Hypothalamus (tissue), 51 donors: ENCODE measurements around the gene SECISBP2L.
"Not testable (repeated sequence)": the region's sequence is repeated elsewhere in the genome, so short reads cannot be mapped to it uniquely, and the experiment has no call there.

Experiments used
- DNase-seq, 51 donors: peaks; one replicate each; lab custom pipeline; 2025; lab: John Stamatoyannopoulos, UW

SECISBP2L gene, protein sequence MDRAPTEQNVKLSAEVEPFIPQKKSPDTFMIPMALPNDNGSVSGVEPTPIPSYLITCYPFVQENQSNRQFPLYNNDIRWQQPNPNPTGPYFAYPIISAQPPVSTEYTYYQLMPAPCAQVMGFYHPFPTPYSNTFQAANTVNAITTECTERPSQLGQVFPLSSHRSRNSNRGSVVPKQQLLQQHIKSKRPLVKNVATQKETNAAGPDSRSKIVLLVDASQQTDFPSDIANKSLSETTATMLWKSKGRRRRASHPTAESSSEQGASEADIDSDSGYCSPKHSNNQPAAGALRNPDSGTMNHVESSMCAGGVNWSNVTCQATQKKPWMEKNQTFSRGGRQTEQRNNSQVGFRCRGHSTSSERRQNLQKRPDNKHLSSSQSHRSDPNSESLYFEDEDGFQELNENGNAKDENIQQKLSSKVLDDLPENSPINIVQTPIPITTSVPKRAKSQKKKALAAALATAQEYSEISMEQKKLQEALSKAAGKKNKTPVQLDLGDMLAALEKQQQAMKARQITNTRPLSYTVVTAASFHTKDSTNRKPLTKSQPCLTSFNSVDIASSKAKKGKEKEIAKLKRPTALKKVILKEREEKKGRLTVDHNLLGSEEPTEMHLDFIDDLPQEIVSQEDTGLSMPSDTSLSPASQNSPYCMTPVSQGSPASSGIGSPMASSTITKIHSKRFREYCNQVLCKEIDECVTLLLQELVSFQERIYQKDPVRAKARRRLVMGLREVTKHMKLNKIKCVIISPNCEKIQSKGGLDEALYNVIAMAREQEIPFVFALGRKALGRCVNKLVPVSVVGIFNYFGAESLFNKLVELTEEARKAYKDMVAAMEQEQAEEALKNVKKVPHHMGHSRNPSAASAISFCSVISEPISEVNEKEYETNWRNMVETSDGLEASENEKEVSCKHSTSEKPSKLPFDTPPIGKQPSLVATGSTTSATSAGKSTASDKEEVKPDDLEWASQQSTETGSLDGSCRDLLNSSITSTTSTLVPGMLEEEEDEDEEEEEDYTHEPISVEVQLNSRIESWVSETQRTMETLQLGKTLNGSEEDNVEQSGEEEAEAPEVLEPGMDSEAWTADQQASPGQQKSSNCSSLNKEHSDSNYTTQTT

GRCh38 chr15:49046220-49047102, at the start of gene SECISBP2L:
TSS of gene SECISBP2L (minus strand) at chr15:49046446. CDS start at chr15:49046299, 147 bp downstream.
- DNase-seq: peak; percentile 54 to 94 (median 88)

DNA sequence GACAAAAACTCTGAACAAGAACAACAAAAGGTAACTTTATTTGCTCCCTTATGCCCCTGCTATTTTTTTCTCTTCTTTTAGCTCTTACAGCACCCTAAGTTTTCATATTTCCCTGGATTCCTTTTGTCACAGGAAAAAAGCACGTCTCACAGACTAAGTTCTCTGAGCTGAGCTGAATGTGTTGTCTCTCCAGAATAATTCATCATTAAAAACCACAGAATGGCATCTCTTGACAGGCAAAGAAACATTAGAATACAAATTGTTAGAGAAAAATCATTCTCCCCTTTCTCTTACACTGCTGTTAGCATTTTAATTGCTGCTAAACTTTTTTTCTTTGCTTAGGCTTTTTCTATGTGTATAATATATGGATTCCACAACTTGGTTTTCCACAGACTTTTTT, 48.7 kb upstream of the SECISBP2L start:
- DNase-seq: no peak

DNA sequence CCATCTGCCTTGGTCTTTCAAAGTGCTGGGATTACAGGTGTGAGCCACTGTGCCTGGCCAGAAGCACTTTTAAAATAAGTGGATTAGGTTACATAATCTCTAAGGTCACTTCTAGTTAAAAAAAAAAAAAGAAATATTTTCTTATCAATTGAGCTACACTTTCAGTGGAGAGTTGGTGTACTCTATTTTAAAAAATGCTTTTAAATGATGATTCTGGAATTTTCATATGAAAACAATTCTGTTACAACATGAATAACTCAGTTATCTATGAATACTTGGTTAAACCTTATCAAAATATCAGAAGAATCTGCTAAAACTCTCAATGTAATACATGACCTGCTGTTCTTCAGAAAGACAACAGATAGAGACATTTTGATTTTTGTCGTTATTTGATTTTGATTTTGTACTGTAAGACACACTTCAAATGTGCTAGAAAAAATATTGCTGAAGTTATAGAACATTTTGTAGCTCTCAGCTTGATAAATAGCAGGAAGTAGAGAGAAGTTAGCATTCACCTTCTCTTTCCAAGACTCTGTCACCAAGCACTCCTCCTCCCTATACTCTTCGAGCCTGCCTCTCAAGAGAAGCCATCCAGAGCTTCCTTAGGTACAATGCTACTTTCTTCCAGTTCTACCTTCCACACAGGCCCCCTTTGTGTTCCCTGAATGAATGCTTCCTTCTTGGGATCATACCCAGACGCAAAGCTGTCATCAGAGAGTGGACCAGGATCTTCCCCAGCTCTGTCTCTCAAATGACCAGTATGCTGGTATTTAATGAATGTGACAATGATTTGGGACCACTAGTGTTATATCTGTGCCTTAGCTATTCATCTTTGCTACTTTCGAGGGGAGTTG, 47.2 kb upstream of the SECISBP2L start:
- DNase-seq: no peak

DNA sequence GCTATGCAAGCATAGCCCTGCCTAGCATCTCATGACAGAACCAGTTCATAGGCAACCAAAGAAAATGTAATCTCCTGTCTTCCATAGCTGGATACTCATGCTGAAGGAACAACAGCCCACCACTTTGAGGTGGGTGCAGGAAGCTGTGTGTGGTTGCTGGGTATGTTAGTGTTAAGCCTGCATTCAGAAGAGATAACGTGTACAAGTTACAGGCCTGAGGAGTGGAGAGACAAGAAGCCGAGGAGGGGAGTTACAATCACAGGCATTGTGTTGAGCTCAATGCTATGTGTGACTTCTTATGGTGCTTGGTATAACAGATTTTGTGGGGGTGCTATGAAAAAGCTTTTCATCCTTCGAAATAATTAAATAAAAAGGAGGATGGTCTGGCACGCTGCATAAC, 42.8 kb upstream of the SECISBP2L start:
- peak in 8 of 51 donors; percentile 2 to 72 (median 24) for DNase-seq

- DNase-seq: peak in 5 of 51 donors; percentile 2 to 74 (median 20)
Measured at GRCh38 chr15:49085696-49086459, 39.6 kb upstream of the SECISBP2L start.

DNA sequence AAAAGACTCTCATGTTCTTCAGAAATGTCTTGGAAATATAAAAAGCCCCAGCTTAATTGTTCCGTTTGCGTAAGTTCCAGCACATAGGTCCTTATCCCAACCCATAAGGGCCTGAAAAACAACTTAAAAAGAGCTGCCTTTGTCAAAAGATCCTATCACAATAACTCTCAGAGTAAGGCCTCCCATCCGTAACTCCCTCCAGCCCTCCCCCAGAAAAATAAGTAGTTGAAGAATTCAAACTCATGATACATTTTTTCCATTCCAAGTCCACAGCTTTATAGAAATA, 38.0 kb upstream of the SECISBP2L start:
- DNase-seq: no peak

- no peak for DNase-seq
Measured at GRCh38 chr15:49083401-49084284, 37.4 kb upstream of the SECISBP2L start.

GRCh38 chr15:49082960-49083359, 36.7 kb upstream of the SECISBP2L start:
- DNase-seq: no peak

DNA sequence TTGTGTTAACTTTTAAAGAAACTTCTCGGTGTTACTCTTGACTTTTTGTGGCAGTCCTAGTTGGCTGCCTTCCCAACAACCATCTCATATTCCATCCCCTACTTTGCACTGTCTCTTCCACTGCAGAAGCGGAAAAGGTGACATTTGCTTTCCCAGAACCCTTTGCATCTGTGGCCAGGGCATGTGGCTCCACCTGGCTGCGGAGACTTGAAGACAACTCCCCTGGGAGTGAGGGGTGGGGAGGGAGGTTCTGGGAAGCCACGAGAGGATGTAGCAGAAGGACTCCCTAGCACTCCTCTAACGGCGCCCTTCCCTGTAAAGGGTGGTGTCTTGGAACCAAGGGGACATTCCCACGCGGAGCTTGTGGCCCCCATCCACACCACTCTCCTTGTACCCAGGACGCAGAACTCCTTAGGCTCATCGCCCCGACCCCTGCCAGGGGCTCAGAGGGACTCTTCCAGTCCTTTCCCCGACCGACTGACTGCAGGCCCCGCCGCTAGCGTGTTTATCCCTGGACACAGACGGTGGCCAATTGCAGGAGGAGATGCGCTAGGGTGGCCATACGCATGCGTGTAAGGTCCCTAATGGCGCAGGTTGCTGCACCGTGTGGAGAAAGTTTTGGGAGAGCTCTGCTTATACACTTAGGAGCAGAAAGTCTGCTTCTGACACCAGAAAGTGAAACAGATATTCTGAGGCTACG, 33.2 kb upstream of the SECISBP2L start:
- DNase-seq: no peak

- DNase-seq: no peak
Measured at GRCh38 chr15:49075881-49076280, 29.6 kb upstream of the SECISBP2L start.

DNA sequence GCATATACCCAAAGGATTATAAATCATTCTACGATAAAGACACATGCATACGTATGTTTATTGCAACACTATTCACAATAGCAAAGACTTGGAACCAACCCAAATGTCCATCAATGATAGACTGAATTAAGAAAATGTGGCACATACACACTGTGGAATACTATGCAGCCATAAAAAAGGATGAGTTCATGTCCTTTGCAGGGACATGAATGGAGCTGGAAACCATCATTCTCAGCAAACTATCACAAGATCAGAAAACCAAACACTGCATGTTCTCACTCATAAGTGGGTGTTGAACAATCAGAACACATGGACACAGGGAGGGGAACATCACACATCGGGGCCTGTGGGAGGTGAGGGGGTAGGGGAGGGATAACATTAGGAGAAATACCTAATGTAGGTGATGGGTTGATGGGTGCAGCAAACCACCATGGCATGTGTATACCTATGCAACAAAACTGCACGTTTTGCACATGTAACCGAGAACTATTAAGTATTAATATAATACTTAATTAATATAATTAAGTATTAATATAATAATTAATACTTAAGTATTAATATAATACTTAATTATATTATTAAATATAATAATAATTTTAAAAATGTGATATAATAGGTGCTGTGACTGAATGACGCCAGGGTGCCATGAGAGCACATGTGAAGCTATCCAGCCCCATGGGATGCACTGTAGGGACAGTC, 28.5 kb upstream of the SECISBP2L start:
- not testable (repeated sequence) for DNase-seq

GRCh38 chr15:49066372-49066771, 20.1 kb upstream of the SECISBP2L start:
- DNase-seq: no peak

GRCh38 chr15:49064884-49065283, 18.6 kb upstream of the SECISBP2L start:
- DNase-seq: no peak

- no peak for DNase-seq
Measured at GRCh38 chr15:49064281-49064653, 18.0 kb upstream of the SECISBP2L start.

DNA sequence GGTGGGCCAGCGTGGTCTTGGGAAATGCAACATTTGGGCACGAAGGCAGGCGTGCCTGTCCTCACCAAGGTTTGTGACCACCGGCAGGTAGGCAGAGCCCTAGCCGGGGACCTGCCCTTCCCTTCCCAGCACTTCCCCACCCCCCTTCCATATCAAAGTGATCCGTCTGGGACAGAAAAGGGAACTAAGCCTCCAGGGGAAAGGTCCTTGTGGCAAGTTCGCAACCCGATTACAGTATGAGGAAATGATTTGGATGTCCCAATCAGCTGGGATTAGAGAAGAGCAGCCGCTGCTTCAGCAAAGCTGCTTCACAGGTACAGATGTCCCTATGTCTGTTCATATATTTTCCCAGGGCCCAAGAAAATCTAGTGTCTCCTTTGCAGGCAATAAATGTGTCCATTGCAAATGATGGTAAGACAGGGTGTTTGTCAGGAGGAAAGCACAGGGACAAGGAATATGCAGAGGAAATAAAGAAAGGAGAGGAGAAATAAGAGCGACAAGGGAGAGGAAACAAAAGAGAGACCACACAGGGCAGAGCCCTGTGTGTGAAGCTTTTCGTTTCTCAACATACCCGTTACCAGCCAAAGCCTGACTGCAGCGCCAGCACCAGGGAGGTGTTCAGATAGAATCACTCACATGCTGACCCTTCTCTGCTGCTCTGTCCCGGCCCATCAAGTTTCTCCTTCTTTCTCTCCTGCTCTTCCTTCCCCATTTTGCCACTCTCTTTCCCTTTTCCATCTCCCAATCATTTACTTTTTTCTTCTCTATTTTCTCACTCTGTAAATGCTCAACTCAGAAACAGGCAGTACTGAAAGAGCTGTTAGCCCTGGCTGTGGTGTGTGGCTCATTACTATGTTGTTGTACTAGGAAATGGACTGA, 17.4 kb upstream of the SECISBP2L start:
- DNase-seq: no peak
